ENCODE measurements around the gene NLGN4Y.

DNA sequence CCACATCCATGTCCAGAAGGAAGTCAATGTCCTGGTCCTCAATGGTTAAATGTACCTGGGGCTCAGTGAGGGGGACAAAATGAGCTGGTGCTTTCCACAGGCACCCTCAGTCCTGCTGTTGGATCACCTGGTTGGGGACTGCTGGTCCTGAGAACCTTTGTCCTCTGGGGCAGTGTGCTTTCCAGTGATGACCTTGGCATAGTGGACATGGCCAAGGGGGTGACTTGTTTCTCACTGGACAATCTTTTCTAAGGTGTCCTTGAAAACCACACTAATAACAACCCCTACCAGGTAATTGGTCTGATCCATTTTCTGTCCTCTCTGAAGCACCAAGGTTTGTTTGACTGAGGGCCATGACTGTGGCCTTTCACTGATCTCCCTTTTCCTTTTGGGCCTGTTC, 294.1 kb downstream of the NLGN4Y start:
- no peak for TF ChIP-seq POLR2A (IDR thresholded peaks at IDR 0.05)
- TF ChIP-seq, protein P1, sequence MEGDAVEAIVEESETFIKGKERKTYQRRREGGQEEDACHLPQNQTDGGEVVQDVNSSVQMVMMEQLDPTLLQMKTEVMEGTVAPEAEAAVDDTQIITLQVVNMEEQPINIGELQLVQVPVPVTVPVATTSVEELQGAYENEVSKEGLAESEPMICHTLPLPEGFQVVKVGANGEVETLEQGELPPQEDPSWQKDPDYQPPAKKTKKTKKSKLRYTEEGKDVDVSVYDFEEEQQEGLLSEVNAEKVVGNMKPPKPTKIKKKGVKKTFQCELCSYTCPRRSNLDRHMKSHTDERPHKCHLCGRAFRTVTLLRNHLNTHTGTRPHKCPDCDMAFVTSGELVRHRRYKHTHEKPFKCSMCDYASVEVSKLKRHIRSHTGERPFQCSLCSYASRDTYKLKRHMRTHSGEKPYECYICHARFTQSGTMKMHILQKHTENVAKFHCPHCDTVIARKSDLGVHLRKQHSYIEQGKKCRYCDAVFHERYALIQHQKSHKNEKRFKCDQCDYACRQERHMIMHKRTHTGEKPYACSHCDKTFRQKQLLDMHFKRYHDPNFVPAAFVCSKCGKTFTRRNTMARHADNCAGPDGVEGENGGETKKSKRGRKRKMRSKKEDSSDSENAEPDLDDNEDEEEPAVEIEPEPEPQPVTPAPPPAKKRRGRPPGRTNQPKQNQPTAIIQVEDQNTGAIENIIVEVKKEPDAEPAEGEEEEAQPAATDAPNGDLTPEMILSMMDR (IDR thresholded peaks at IDR 0.05): no peak
